ENCODE results near the gene HLA-DPB1.
"Not testable (repeated sequence)": the region's sequence is repeated elsewhere in the genome, so short reads cannot be mapped to it uniquely, and the experiment has no call there.

HLA-DPB1 gene

GRCh38 chr6:33075568-33076405 lies at the start of gene HLA-DPB1:
Gene HLA-DPB1 (plus strand): TSS chr6:33075990. CDS start chr6:33076042, 52 bp downstream.
- DNase-seq = no peak

GRCh38 chr6:33028220-33028849 lies 47.5 kb upstream of the HLA-DPB1 start:
- no peak for DNase-seq

- DNase-seq = no peak
Measured at GRCh38 chr6:33029328-33030184, 46.2 kb upstream of the HLA-DPB1 start.

- no peak for DNase-seq
Measured at GRCh38 chr6:33030245-33030644, 45.5 kb upstream of the HLA-DPB1 start.

GRCh38 chr6:33034554-33034953 lies 41.2 kb upstream of the HLA-DPB1 start:
- no peak for DNase-seq

- DNase-seq = no peak
Measured at GRCh38 chr6:33036535-33036934, 39.3 kb upstream of the HLA-DPB1 start.

GRCh38 chr6:33040157-33040556 lies 35.6 kb upstream of the HLA-DPB1 start:
- no peak for DNase-seq

GRCh38 chr6:33049323-33050013 lies 26.3 kb upstream of the HLA-DPB1 start:
- DNase-seq = no peak

GRCh38 chr6:33050014-33050810 lies 25.6 kb upstream of the HLA-DPB1 start:
- DNase-seq = no peak

- no peak for DNase-seq
Measured at GRCh38 chr6:33052627-33053026, 23.2 kb upstream of the HLA-DPB1 start.

GRCh38 chr6:33053230-33053629 lies 22.6 kb upstream of the HLA-DPB1 start:
- DNase-seq = no peak

- DNase-seq = no peak
Measured at GRCh38 chr6:33057222-33058150, 18.3 kb upstream of the HLA-DPB1 start.

- DNase-seq = no peak
Measured at GRCh38 chr6:33061987-33062386, 13.8 kb upstream of the HLA-DPB1 start.

GRCh38 chr6:33063435-33063834 lies 12.4 kb upstream of the HLA-DPB1 start:
- not testable (repeated sequence) for DNase-seq

- DNase-seq = no peak
Measured at GRCh38 chr6:33064723-33065122, 11.1 kb upstream of the HLA-DPB1 start.

- DNase-seq = no peak
Measured at GRCh38 chr6:33065312-33065711, 10.5 kb upstream of the HLA-DPB1 start.

- no peak for DNase-seq
Measured at GRCh38 chr6:33066917-33067521, 8.8 kb upstream of the HLA-DPB1 start.

GRCh38 chr6:33069021-33069738 lies 6.6 kb upstream of the HLA-DPB1 start:
- no peak for DNase-seq

GRCh38 chr6:33070909-33071308 lies 4.9 kb upstream of the HLA-DPB1 start:
- DNase-seq = no peak

- no peak for DNase-seq
Measured at GRCh38 chr6:33071569-33071968, 4.2 kb upstream of the HLA-DPB1 start.
